ENCODE results near the gene AP3S2. TPM values are rescaled to one million over a fixed set of nuclear protein-coding genes. Genes with fewer than 3 reads are reported as not detected.
"Not testable (repeated sequence)": the region's sequence is repeated elsewhere in the genome, so short reads cannot be mapped to it uniquely, and the experiment has no call there.

Gene AP3S2
- total and polyA plus RNA-seq, 2 donors (not counting 1 experiment from before 2014, with no cell fraction given) = 11.3 to 32.3 TPM

GRCh38 chr15:89870006-89870405 lies 23.8 kb downstream of the AP3S2 start:
- H3K4me1 ChIP-seq (ENCODE audit: control insufficient read depth in 2 of 2, insufficient read depth in 2 of 2, low read length in 2 of 2) = peaks cover 0 to 3% of the 10 kb centered on the region in 2 donors
- no peak overlapping the region for H2AFZ ChIP-seq (ENCODE audit: insufficient read depth, low read depth, low read length, poor library complexity, severe bottlenecking)
- CTCF ChIA-PET = interaction anchor here (1.3 kb wide), 1 partner anchor 129 kb away, joined by 3 read pairs; no protein-coding TSS in a partner anchor

GRCh38 chr15:89869490-89869889 lies 24.3 kb downstream of the AP3S2 start:
- H3K4me2 ChIP-seq (replicated peaks; ENCODE audit: low read depth, low read length, poor library complexity, severe bottlenecking); DNase-seq; H3K4me1 ChIP-seq (ENCODE audit: control insufficient read depth in 2 of 2, insufficient read depth in 2 of 2, low read length in 2 of 2); H3K27me3 Mint-ChIP-seq; intact Hi-C loops (cut with micrococcal nuclease); H3K27ac ChIP-seq (ENCODE audit: low read length in 2 of 2); H3K4me3 ChIP-seq (ENCODE audit: control extremely low read depth in 1 of 5, extremely low read depth in 1 of 5, insufficient read depth in 1 of 5, low read depth in 2 of 5, low read length in 4 of 5); POLR2A ChIA-PET; H3K79me2 ChIP-seq (ENCODE audit: control insufficient read depth, insufficient read depth, low read length); H4K20me1 ChIP-seq (ENCODE audit: control insufficient read depth, insufficient read depth, low read length, poor library complexity, severe bottlenecking); H3K27me3 ChIP-seq (replicated peaks in 1 of 4; ENCODE audit: control extremely low read depth in 1 of 4, control insufficient read depth in 3 of 4, insufficient read depth in 4 of 4, low read length in 3 of 4); ATAC-seq (ENCODE audit: low read depth); H3K9me3 ChIP-seq (ENCODE audit: control extremely low read depth in 1 of 3, control insufficient read depth in 2 of 3, insufficient read depth in 1 of 3, low read length in 2 of 3); H3K9ac ChIP-seq (ENCODE audit: low read length); H2AFZ ChIP-seq (ENCODE audit: insufficient read depth, low read depth, low read length, poor library complexity, severe bottlenecking); H3K4me3 Mint-ChIP-seq; H3K9me3 Mint-ChIP-seq (ENCODE audit: insufficient read depth); H3K27ac Mint-ChIP-seq; H3K4me1 Mint-ChIP-seq: not testable (repeated sequence)
- WGBS (ENCODE audit: insufficient coverage) = 94% methylated on average over 8 of the region's 9 CpGs
- CTCF ChIA-PET = interaction anchor here (1.3 kb wide), 1 partner anchor 129 kb away, joined by 3 read pairs; no protein-coding TSS in a partner anchor
- peaks cover 8 to 19% of the 10 kb centered on the region in 2 experiments for H3K36me3 ChIP-seq (replicated peaks in 1 of 2; ENCODE audit: control extremely low read depth in 1 of 2, control insufficient read depth in 1 of 2, extremely low read depth in 1 of 2, insufficient read depth in 2 of 2, low read length in 1 of 2)

More at GRCh38 chr15:89870006-89870405, 23.8 kb downstream of the AP3S2 start:
- H3K9ac ChIP-seq (ENCODE audit: low read length) = no peak overlapping the region
- H3K9me3 ChIP-seq (ENCODE audit: control extremely low read depth in 1 of 3, control insufficient read depth in 2 of 3, insufficient read depth in 1 of 3, low read length in 2 of 3) = no peaks in the 10 kb centered on the region
- H4K20me1 ChIP-seq (ENCODE audit: control insufficient read depth, insufficient read depth, low read length, poor library complexity, severe bottlenecking) = no peaks in the 10 kb centered on the region
- H3K27ac Mint-ChIP-seq = no peak overlapping the region
- TF ChIP-seq EZH2 (IDR thresholded peaks at IDR 0.05; ENCODE audit: borderline replicate concordance, insufficient read depth, low read depth, low read length, poor library complexity, severe bottlenecking) = no peak
- TF ChIP-seq CTCF (IDR thresholded peaks at IDR 0.05) = no peak
- DNase-seq (no peak), ATAC-seq (ENCODE audit: low read depth) (no peak)
- H3K27me3 ChIP-seq (replicated peaks in 1 of 4; ENCODE audit: control extremely low read depth in 1 of 4, control insufficient read depth in 3 of 4, insufficient read depth in 4 of 4, low read length in 3 of 4) = no peaks in the 10 kb centered on the region
- intact Hi-C loops (cut with micrococcal nuclease) = no loop called here
- no peak overlapping the region for H3K4me2 ChIP-seq (replicated peaks; ENCODE audit: low read depth, low read length, poor library complexity, severe bottlenecking)
- H3K27ac ChIP-seq (ENCODE audit: low read length in 2 of 2) = no peak overlapping the region
- no peak overlapping the region for H3K4me3 ChIP-seq (ENCODE audit: control extremely low read depth in 1 of 5, extremely low read depth in 1 of 5, insufficient read depth in 1 of 5, low read depth in 2 of 5, low read length in 4 of 5)
- H3K9me3 Mint-ChIP-seq (ENCODE audit: insufficient read depth) = no peaks in the 10 kb centered on the region
- POLR2A ChIA-PET = no interaction called here
- no peak overlapping the region for H3K4me3 Mint-ChIP-seq
- WGBS (ENCODE audit: insufficient coverage) = no CpG with 5 or more reads among the region's 5 CpGs
- H3K27me3 Mint-ChIP-seq = no peaks in the 10 kb centered on the region
- H3K79me2 ChIP-seq (ENCODE audit: control insufficient read depth, insufficient read depth, low read length) = no peaks in the 10 kb centered on the region
- H3K36me3 ChIP-seq (replicated peaks in 1 of 2; ENCODE audit: control extremely low read depth in 1 of 2, control insufficient read depth in 1 of 2, extremely low read depth in 1 of 2, insufficient read depth in 2 of 2, low read length in 1 of 2) = peaks cover 8 to 18% of the 10 kb centered on the region in 2 experiments
- peaks cover under 1% of the 10 kb centered on the region for H3K4me1 Mint-ChIP-seq

All from B cell (primary cell).